ENCODE measurements around the gene SYNJ2.

SYNJ2 gene

DNA sequence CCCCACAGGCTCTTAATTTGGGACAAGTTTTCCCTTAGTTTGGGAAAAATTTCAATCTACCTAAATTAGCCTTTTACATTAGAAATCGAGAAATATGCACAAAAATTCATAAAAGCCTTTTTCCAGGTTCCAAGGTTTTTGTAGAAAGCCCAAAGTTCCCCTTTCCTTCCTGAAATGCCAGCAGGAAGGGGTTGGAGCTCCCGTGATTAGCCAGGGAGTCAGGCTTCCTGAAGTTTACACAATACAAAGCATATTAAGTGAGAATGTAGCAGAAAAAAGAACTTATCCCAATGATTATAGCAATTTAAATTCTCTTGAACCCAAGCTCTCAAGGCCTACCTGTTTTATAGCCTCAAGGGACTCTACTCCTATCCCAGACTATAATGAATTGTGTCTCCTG lies 39.1 kb downstream of the SYNJ2 start:
- peaks cover 5% of the 10 kb centered on the region for H3K36me3 ChIP-seq (ENCODE audit: control insufficient read depth, insufficient read depth, low read length)
- no peak overlapping the region for H3K4me3 ChIP-seq (replicated peaks; ENCODE audit: low read depth, low read length)
- TF ChIP-seq, protein P1, sequence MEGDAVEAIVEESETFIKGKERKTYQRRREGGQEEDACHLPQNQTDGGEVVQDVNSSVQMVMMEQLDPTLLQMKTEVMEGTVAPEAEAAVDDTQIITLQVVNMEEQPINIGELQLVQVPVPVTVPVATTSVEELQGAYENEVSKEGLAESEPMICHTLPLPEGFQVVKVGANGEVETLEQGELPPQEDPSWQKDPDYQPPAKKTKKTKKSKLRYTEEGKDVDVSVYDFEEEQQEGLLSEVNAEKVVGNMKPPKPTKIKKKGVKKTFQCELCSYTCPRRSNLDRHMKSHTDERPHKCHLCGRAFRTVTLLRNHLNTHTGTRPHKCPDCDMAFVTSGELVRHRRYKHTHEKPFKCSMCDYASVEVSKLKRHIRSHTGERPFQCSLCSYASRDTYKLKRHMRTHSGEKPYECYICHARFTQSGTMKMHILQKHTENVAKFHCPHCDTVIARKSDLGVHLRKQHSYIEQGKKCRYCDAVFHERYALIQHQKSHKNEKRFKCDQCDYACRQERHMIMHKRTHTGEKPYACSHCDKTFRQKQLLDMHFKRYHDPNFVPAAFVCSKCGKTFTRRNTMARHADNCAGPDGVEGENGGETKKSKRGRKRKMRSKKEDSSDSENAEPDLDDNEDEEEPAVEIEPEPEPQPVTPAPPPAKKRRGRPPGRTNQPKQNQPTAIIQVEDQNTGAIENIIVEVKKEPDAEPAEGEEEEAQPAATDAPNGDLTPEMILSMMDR (IDR thresholded peaks at IDR 0.05; ENCODE audit: insufficient read depth, low read length, poor library complexity, severe bottlenecking) = no peak
- no peaks in the 10 kb centered on the region for H3K27me3 ChIP-seq (replicated peaks; ENCODE audit: control insufficient read depth, insufficient read depth, low read length)
- DNase-seq (ENCODE audit: extremely low read depth, insufficient read length) = no peak

GRCh38 chr6:158021376-158021775 lies 39.7 kb downstream of the SYNJ2 start:
- Histone ChIP-seq H3K4me3 (replicated peaks; ENCODE audit: low read depth, low read length) (no peak overlapping the region), H3K36me3 (ENCODE audit: control insufficient read depth, insufficient read depth, low read length) (peaks cover 5% of the 10 kb centered on the region), H3K27me3 (replicated peaks; ENCODE audit: control insufficient read depth, insufficient read depth, low read length) (no peaks in the 10 kb centered on the region)
- TF ChIP-seq, protein P1 (IDR thresholded peaks at IDR 0.05; ENCODE audit: insufficient read depth, low read length, poor library complexity, severe bottlenecking) = no peak
- no peak for DNase-seq (ENCODE audit: extremely low read depth, insufficient read length)

DNA sequence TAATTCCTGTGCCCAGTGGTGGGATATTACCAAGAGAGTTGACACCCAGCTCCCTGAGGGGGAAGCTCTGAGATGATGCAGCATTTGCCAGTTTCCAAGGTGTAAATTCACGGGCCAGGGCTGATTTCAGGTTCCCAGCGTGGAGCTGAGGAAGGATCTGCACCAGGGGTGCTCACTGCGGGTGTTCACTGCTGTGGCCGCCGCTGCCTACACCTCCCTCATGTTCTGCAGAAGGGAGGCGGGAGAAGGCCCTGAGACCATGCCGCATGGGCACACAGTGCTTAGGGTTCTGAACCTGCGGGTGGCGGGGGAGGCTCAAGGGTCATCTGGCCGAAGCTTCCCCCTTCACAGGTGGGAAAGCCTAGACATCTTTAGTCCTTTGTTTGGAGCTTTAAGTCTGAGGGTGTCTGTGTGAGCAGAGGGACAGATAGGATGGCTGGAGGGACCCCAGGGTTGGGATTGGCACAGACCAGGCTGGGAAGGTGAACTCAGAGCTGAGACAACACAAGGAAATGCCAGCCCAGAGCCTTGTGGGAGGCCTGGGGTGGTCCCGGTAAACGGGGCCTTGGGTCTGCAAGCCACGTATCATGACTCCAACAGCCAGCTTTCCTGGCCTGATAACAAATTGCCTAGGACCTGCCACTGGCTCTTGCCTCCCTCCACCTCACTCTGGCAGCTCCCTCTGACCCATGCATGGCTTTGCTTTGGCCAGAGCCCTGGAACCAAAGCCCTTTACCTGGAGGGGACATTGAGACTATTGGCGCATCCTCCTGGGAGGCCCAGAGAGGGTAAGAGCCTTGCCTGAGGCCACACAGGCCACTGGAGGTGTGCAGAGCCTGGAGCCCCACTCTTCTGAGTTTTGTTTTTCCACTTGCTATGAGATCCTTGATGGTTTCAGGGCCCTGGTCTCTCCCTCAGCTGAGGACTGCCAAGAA lies 40.4 kb downstream of the SYNJ2 start:
- H3K36me3 ChIP-seq (ENCODE audit: control insufficient read depth, insufficient read depth, low read length) = peaks cover 5% of the 10 kb centered on the region
- H3K4me3 ChIP-seq (replicated peaks; ENCODE audit: low read depth, low read length) = no peak overlapping the region
- no peaks in the 10 kb centered on the region for H3K27me3 ChIP-seq (replicated peaks; ENCODE audit: control insufficient read depth, insufficient read depth, low read length)
- no peak for DNase-seq (ENCODE audit: extremely low read depth, insufficient read length)
- TF ChIP-seq, protein P1 (IDR thresholded peaks at IDR 0.05; ENCODE audit: insufficient read depth, low read length, poor library complexity, severe bottlenecking) = no peak

GRCh38 chr6:158022749-158023596 lies 41.3 kb downstream of the SYNJ2 start:
- no peak overlapping the region for H3K4me3 ChIP-seq (replicated peaks; ENCODE audit: low read depth, low read length)
- no peak for DNase-seq (ENCODE audit: extremely low read depth, insufficient read length)
- no peaks in the 10 kb centered on the region for H3K27me3 ChIP-seq (replicated peaks; ENCODE audit: control insufficient read depth, insufficient read depth, low read length)
- H3K36me3 ChIP-seq (ENCODE audit: control insufficient read depth, insufficient read depth, low read length) = peaks cover 5% of the 10 kb centered on the region
- TF ChIP-seq, protein P1 (IDR thresholded peaks at IDR 0.05; ENCODE audit: insufficient read depth, low read length, poor library complexity, severe bottlenecking) = no peak

DNA sequence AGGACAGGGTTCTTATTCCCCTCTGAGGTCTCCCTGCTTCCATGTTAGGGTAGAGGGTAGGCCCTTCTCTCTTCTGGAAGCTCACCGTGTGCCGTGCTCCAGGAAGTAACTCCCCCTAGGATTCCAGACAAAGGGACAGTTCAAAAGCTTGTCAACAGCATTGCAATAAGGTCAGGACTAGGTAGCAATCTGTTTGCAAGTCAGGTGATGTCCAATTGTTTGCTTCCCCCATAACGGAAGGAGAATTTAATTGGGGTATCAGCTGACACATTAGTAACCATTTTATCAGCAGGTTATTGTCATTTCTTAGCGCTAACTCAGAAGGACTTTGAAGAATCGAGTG lies 41.9 kb downstream of the SYNJ2 start:
- TF ChIP-seq, protein P1 (IDR thresholded peaks at IDR 0.05; ENCODE audit: insufficient read depth, low read length, poor library complexity, severe bottlenecking) = no peak
- Histone ChIP-seq H3K36me3 (ENCODE audit: control insufficient read depth, insufficient read depth, low read length) (peaks cover 5% of the 10 kb centered on the region), H3K27me3 (replicated peaks; ENCODE audit: control insufficient read depth, insufficient read depth, low read length) (no peaks in the 10 kb centered on the region), H3K4me3 (replicated peaks; ENCODE audit: low read depth, low read length) (no peak overlapping the region)
- no peak for DNase-seq (ENCODE audit: extremely low read depth, insufficient read length)

Data from GM06990 (cell line).